HL-60 (cell line): ENCODE data around the gene KLHL22.

ENCODE experiments used
- GABPA ChIP-seq: IDR thresholded peaks from 2 replicates; pipeline ENCODE4 v1.6.1; 2012; ENCODE audit warnings: low read depth
- POLR2AphosphoS5 ChIP-seq: IDR thresholded peaks from 2 replicates; pipeline ENCODE4 v1.6.1; 2012; ENCODE audit warnings: low read depth
- SPI1 ChIP-seq: IDR thresholded peaks from 2 replicates; pipeline ENCODE4 v1.6.1; 2012; ENCODE audit warnings: low read depth, mild to moderate bottlenecking, borderline replicate concordance
- TF ChIP-seq, protein P1 (sequence below): IDR thresholded peaks from one replicate; pipeline ENCODE4 v1.5.1; 2011; ENCODE audit warnings: low read length, control low read depth, inconsistent platforms; ENCODE audit not compliant: insufficient read depth
- TF ChIP-seq, protein P2 (sequence below): IDR thresholded peaks from 2 replicates; pipeline ENCODE4 v1.6.1; 2012; ENCODE audit warnings: low read depth; ENCODE audit not compliant: insufficient replicate concordance

DNA sequence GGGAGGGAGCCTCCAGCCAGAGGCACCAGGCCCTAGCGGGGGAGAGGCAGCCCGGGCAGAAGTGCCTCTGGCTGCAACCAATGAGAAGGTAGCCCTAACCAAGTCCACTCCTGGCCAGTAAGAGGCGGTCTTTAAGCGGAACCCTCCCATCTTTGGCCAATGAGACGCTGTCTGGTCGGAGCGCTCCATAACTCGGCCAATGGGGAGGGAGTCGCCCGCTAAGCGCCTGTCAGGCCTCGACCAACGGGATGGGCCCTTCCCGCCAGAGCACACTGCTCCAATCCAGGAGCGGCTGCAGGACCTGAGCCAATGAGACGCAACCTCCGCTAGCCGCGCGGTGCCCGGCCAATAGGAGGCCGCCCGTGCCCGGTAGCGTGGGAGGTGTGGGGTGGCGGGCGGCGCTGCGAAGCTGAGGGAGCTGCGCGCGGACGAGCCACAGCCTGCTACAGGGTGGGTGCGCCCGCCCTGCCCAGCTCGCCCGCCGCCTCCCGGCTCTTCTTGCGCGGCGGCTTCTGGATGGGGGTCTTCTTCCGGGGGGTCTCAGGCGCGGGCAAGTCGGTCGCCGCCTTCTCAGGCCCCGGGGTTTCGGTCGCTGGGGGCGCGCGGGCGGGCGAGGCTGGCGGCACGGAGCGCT is 70.5 kb downstream of the KLHL22 start:
- TF ChIP-seq, protein P1, sequence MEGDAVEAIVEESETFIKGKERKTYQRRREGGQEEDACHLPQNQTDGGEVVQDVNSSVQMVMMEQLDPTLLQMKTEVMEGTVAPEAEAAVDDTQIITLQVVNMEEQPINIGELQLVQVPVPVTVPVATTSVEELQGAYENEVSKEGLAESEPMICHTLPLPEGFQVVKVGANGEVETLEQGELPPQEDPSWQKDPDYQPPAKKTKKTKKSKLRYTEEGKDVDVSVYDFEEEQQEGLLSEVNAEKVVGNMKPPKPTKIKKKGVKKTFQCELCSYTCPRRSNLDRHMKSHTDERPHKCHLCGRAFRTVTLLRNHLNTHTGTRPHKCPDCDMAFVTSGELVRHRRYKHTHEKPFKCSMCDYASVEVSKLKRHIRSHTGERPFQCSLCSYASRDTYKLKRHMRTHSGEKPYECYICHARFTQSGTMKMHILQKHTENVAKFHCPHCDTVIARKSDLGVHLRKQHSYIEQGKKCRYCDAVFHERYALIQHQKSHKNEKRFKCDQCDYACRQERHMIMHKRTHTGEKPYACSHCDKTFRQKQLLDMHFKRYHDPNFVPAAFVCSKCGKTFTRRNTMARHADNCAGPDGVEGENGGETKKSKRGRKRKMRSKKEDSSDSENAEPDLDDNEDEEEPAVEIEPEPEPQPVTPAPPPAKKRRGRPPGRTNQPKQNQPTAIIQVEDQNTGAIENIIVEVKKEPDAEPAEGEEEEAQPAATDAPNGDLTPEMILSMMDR, result no peak
- TF ChIP-seq POLR2AphosphoS5 (no peak), GABPA (no peak), SPI1 (no peak)
- TF ChIP-seq, protein P2, sequence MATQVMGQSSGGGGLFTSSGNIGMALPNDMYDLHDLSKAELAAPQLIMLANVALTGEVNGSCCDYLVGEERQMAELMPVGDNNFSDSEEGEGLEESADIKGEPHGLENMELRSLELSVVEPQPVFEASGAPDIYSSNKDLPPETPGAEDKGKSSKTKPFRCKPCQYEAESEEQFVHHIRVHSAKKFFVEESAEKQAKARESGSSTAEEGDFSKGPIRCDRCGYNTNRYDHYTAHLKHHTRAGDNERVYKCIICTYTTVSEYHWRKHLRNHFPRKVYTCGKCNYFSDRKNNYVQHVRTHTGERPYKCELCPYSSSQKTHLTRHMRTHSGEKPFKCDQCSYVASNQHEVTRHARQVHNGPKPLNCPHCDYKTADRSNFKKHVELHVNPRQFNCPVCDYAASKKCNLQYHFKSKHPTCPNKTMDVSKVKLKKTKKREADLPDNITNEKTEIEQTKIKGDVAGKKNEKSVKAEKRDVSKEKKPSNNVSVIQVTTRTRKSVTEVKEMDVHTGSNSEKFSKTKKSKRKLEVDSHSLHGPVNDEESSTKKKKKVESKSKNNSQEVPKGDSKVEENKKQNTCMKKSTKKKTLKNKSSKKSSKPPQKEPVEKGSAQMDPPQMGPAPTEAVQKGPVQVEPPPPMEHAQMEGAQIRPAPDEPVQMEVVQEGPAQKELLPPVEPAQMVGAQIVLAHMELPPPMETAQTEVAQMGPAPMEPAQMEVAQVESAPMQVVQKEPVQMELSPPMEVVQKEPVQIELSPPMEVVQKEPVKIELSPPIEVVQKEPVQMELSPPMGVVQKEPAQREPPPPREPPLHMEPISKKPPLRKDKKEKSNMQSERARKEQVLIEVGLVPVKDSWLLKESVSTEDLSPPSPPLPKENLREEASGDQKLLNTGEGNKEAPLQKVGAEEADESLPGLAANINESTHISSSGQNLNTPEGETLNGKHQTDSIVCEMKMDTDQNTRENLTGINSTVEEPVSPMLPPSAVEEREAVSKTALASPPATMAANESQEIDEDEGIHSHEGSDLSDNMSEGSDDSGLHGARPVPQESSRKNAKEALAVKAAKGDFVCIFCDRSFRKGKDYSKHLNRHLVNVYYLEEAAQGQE, result no peak
